Activated CD8-positive, alpha-beta T cell treated with anti-CD3 and anti-CD28 coated beads for 36 hours (primary cell): ENCODE results near the gene LRP2BP. TPM values are rescaled to one million over a fixed set of nuclear protein-coding genes. Genes with fewer than 3 reads are reported as not detected.
"Not testable (repeated sequence)": the region's sequence is repeated elsewhere in the genome, so short reads cannot be mapped to it uniquely, and the experiment has no call there.

Experiments used
- ATAC-seq: fragments of 200-7000 bp; cut with Tn5 transposase; one replicate; pipeline ENCODE4 v1.10.0; 2021; ENCODE audit warnings: mild to moderate bottlenecking, moderate library complexity
- CTCF ChIA-PET: fragments of 350-600 bp; sonication (Branson Sonifier 250); formaldehyde crosslinking; loops from one replicate; lab custom pipeline; 2021; ENCODE audit warnings: antibody characterized with exemption; lab: Charles Lee
- POLR2A ChIA-PET: fragments of 350-600 bp; sonication (Branson Sonifier 250); formaldehyde crosslinking; loops from one replicate; lab custom pipeline; 2021; ENCODE audit warnings: antibody characterized with exemption; lab: Charles Lee
- DNase-seq: peaks from one replicate; pipeline ENCODE4 v3.0.0-alpha.2; 2020
- H3K27ac Mint-ChIP-seq: one replicate; pipeline ENCODE4 v1.8.0; 2021; ENCODE audit warnings: mild to moderate bottlenecking, mixed read lengths
- H3K27me3 Mint-ChIP-seq: one replicate; pipeline ENCODE4 v1.8.0; 2021; ENCODE audit warnings: mixed read lengths
- H3K36me3 Mint-ChIP-seq: one replicate; pipeline ENCODE4 v1.8.0; 2021; ENCODE audit warnings: low read depth, mixed read lengths
- H3K4me1 Mint-ChIP-seq: one replicate; pipeline ENCODE4 v1.8.0; 2021; ENCODE audit warnings: low read depth, mixed read lengths
- H3K4me3 Mint-ChIP-seq: one replicate; pipeline ENCODE4 v1.8.0; 2021; ENCODE audit warnings: mild to moderate bottlenecking, moderate library complexity, mixed read lengths
- H3K9me3 Mint-ChIP-seq: one replicate; pipeline ENCODE4 v1.8.0; 2021; ENCODE audit warnings: mixed read lengths
- intact Hi-C: fragments of 100-400 bp; cut with micrococcal nuclease; formaldehyde crosslinking; loops from one replicate; pipeline ENCODE4 v1.10.0; 2022
- total RNA-seq, 2 experiments: library from RNA; stranded (reverse); gene quantifications; one replicate each; pipeline ENCODE4 v1.2.3, GENCODE V29; 2021
- TF ChIP-seq, protein P1 (sequence below): fragments of 200-600 bp; IDR thresholded peaks from one replicate; pipeline ENCODE4 v1.8.0; 2022; ENCODE audit warnings: antibody characterized with exemption, mild to moderate bottlenecking

The LRP2BP gene
- total RNA-seq, 2 experiments from 2014 or later: 1.1 to 1.2 TPM

DNA sequence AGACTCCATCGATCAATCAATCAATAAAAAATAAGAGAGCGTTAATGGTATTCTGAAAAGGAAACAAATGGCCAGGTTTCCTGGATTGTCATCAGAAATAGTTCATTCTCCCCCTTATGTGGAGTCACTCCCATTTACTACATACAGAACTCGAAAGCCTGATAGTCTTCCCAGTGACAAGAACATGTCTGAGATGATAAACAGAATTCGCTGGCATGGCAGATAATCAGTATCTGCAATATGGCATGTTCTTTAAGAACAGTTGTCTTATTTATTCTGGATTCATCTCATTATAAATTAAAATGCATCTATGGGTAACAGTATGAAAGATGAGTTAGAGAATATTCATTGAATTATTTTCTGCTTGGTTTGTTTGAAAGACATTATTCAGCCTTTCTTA is 61.4 kb downstream of the LRP2BP start:
- H3K9me3 Mint-ChIP-seq: peaks cover 2% of the 10 kb centered on the region

DNA sequence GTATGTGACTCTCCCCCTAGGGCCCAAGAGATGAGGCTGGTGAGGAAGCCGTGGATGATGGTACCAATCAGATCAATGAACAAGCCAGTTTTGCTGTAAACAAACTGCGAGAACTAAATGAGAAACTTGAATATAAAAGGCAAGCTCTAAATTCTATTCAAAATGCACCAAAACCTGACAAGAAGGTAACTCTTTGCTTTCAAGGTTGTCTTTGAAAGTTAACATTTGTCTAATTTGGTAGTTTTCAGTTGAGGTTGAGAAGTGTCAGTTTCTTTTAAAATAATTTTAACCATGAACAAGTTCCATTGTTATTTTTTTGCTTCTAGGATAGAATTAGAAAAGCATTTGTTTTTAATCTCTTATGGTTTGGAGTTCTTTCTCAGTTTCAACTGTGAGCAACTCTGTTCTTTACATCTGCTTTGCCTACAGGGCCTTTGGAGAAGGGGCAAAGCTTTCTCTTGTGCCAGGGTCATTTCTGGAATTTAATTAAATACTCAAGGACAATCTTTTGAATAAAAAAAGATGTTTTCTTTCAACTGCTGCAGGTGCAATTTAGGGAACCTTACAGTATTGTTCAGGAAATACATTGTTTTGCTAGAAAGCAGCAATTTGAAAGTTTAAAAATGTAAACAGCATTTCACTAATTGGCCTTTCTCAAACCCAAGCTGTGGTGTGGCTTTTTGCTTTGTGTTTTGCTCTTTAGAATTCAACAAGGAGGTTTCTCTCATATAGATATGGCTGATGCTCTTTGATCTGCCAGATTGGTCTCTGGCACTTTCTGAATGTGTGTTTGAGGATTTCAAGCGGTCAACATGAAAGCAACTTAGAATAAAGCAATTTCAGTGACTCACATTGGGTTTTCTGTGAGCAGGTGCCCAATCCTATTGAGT is 62.9 kb downstream of the LRP2BP start:
- intact Hi-C loops: no loop called here
- POLR2A ChIA-PET: no interaction called here
- H3K4me1 Mint-ChIP-seq: peaks cover 7% of the 10 kb centered on the region
- peaks cover 26% of the 10 kb centered on the region for H3K36me3 Mint-ChIP-seq
- TF ChIP-seq, protein P1, sequence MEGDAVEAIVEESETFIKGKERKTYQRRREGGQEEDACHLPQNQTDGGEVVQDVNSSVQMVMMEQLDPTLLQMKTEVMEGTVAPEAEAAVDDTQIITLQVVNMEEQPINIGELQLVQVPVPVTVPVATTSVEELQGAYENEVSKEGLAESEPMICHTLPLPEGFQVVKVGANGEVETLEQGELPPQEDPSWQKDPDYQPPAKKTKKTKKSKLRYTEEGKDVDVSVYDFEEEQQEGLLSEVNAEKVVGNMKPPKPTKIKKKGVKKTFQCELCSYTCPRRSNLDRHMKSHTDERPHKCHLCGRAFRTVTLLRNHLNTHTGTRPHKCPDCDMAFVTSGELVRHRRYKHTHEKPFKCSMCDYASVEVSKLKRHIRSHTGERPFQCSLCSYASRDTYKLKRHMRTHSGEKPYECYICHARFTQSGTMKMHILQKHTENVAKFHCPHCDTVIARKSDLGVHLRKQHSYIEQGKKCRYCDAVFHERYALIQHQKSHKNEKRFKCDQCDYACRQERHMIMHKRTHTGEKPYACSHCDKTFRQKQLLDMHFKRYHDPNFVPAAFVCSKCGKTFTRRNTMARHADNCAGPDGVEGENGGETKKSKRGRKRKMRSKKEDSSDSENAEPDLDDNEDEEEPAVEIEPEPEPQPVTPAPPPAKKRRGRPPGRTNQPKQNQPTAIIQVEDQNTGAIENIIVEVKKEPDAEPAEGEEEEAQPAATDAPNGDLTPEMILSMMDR: no peak
- H3K27ac Mint-ChIP-seq: no peak overlapping the region
- ATAC-seq: peak; percentile 37
- no peaks in the 10 kb centered on the region for H3K9me3 Mint-ChIP-seq
- H3K27me3 Mint-ChIP-seq: no peaks in the 10 kb centered on the region
- no peak overlapping the region for H3K4me3 Mint-ChIP-seq
- CTCF ChIA-PET: no interaction called here
- DNase-seq: no peak

More for the DNA sequence above, 61.4 kb downstream of the LRP2BP start:
- ATAC-seq (no peak), DNase-seq (no peak)
- no peak overlapping the region for H3K4me3 Mint-ChIP-seq
- CTCF ChIA-PET: no interaction called here
- no peak overlapping the region for H3K27ac Mint-ChIP-seq
- no peaks in the 10 kb centered on the region for H3K27me3 Mint-ChIP-seq
- intact Hi-C loops: no loop called here
- H3K4me1 Mint-ChIP-seq: peaks cover 8% of the 10 kb centered on the region
- POLR2A ChIA-PET: no interaction called here
- H3K36me3 Mint-ChIP-seq: peaks cover 27% of the 10 kb centered on the region
- TF ChIP-seq, protein P1: no peak

DNA sequence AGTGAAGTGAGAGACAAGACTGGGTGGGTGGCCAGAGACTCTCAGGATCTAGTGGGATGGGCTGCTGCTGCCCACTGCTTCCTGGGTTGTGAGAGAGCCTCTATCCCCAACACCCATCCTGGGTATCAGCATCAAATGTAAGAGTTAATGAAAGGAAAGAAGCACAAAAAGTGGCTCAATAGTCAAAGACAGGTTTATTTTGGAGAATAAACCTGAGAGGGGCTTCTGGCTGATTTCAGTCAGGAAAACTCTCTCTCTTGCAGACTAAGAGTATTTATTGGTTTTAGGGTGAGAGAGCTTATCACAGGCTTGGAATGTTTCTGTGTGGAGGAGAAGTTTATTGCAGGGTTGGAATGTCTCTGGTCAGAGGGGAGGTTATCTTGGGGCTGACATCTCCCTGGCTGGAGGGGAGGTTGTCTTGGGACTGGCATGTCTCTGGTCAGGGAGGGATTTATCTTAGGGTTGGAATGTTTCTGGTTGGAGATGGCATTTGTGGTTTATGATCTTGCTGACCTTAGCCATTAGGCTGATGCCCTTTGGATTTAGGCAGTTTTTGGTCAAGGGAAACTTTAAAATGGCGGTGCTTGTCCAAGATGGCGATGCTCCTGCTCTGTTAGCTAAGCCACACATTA is 65.7 kb downstream of the LRP2BP start:
- not testable (repeated sequence) for H3K4me1 Mint-ChIP-seq, H3K27ac Mint-ChIP-seq

DNA sequence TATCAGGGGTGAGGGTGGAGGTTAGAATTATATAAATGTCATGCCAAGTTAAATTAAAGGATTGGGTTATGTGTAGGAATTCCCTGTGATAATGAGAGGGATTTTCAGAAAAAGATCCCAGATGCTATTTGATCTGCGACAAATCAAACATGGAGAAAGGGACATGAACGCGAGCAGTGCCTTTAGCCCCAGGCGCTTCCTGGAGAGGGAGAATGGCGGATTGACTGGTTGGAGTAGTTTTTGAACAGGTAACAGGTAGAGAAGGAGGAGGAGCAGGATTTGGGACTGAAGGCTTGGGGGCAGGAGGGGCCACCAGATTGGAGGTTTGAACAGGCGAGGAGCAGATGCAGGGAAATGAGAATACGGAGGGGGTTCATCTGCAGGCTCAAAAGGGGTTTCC is 67.1 kb downstream of the LRP2BP start:
- H3K4me3 Mint-ChIP-seq: no peak overlapping the region
- intact Hi-C loops: no loop called here
- POLR2A ChIA-PET: no interaction called here
- CTCF ChIA-PET: interaction anchor here (0.7 kb wide), 1 partner anchor 1490 kb away, joined by 3 read pairs; no protein-coding TSS in a partner anchor
- TF ChIP-seq, protein P1: no peak
- H3K27ac Mint-ChIP-seq: no peak overlapping the region
- ATAC-seq (no peak), DNase-seq (no peak)
- H3K36me3 Mint-ChIP-seq: peaks cover 16% of the 10 kb centered on the region
- H3K9me3 Mint-ChIP-seq: no peaks in the 10 kb centered on the region
- H3K4me1 Mint-ChIP-seq: peaks cover 7% of the 10 kb centered on the region
- no peaks in the 10 kb centered on the region for H3K27me3 Mint-ChIP-seq

More for the DNA sequence above, 65.7 kb downstream of the LRP2BP start:
- CTCF ChIA-PET: interaction anchor here (0.6 kb wide), 2 partner anchors 24 to 147 kb away, joined by 3 read pairs; no protein-coding TSS in a partner anchor
- H3K4me3 Mint-ChIP-seq, ATAC-seq, intact Hi-C loops, H3K9me3 Mint-ChIP-seq, DNase-seq, POLR2A ChIA-PET, H3K27me3 Mint-ChIP-seq: not testable (repeated sequence)
- peaks cover 19% of the 10 kb centered on the region for H3K36me3 Mint-ChIP-seq

DNA sequence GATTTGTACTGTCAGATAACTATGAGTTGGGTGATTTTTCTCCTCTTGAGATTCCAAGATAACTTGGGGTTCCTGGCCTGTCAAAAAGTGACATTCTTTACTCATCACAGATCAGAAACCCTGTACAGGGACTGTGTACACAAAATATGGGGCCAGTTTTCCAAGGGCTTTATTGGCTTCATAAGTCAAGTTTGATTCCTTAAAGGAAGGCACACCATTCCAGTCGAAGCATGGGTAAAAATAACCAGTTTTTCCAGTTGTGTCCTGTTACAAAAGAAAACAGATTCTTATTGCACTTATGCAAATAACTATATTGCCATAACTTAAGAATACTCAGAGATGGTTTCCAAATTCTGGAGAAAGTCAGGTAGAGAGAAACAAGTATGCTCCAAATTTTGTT is 70.0 kb downstream of the LRP2BP start:
- H3K27me3 Mint-ChIP-seq, POLR2A ChIA-PET, H3K9me3 Mint-ChIP-seq, intact Hi-C loops, CTCF ChIA-PET, DNase-seq, H3K27ac Mint-ChIP-seq, H3K4me1 Mint-ChIP-seq, H3K4me3 Mint-ChIP-seq, ATAC-seq: not testable (repeated sequence)
- H3K36me3 Mint-ChIP-seq: peaks cover 18% of the 10 kb centered on the region

DNA sequence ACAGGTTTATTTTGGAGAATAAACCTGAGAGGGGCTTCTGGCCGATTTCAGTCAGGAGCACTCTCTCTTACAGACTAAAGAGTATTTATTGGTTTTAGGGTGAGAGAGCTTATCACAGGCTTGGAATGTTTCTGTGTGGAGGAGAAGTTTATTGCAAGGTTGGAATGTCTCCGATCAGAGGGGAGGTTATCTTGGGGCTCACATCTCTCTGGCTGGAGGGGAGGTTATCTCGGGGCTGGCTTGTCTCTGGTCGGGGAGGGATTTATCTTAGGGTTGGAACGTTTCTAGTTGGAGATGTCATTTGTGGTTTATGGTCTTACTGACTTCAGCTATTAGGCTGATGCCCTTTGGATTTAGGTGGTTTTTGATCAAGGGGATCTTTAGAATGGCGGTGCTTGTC is 71.4 kb downstream of the LRP2BP start:
- H3K27me3 Mint-ChIP-seq, CTCF ChIA-PET, H3K27ac Mint-ChIP-seq, ATAC-seq, intact Hi-C loops, DNase-seq, H3K9me3 Mint-ChIP-seq, H3K4me3 Mint-ChIP-seq, POLR2A ChIA-PET, H3K4me1 Mint-ChIP-seq: not testable (repeated sequence)
- peaks cover 21% of the 10 kb centered on the region for H3K36me3 Mint-ChIP-seq
